HG03135 (cell line): ENCODE measurements around the gene ARHGEF4.

Source experiments
- ATAC-seq: cut with Tn5 transposase; IDR thresholded peaks from one replicate; pipeline ENCODE4 v1.9.1; 2021; ENCODE audit warnings: mild to moderate bottlenecking, moderate library complexity; ENCODE audit not compliant: unreplicated experiment

Gene ARHGEF4

GRCh38 chr2:131046028-131046917 is 209.6 kb downstream of the ARHGEF4 start:
- no peak for ATAC-seq

GRCh38 chr2:131046918-131047652 is 210.4 kb downstream of the ARHGEF4 start:
- no peak for ATAC-seq

GRCh38 chr2:131047920-131048560 is 211.3 kb downstream of the ARHGEF4 start:
- no peak for ATAC-seq

- ATAC-seq = no peak
Measured at GRCh38 chr2:131048641-131049040, 211.9 kb downstream of the ARHGEF4 start.

GRCh38 chr2:131049150-131049718 is 212.5 kb downstream of the ARHGEF4 start:
- no peak for ATAC-seq

GRCh38 chr2:131050896-131051295 is 214.2 kb downstream of the ARHGEF4 start:
- ATAC-seq = no peak

- ATAC-seq = no peak
Measured at GRCh38 chr2:131052741-131053263, 216.1 kb downstream of the ARHGEF4 start.

GRCh38 chr2:131054488-131054887 is 217.8 kb downstream of the ARHGEF4 start:
- no peak for ATAC-seq

GRCh38 chr2:131055169-131056065 is 218.7 kb downstream of the ARHGEF4 start:
- ATAC-seq = no peak

GRCh38 chr2:131056204-131056931 is 219.7 kb downstream of the ARHGEF4 start:
- no peak for ATAC-seq

- ATAC-seq = no peak
Measured at GRCh38 chr2:131056932-131057287, 220.2 kb downstream of the ARHGEF4 start.

- ATAC-seq = no peak
Measured at GRCh38 chr2:131058214-131058843, 221.6 kb downstream of the ARHGEF4 start.

- no peak for ATAC-seq
Measured at GRCh38 chr2:131058920-131059319, 222.2 kb downstream of the ARHGEF4 start.

GRCh38 chr2:131063501-131064283 is 227.0 kb downstream of the ARHGEF4 start:
- ATAC-seq = no peak

- ATAC-seq = no peak
Measured at GRCh38 chr2:131064589-131065512, 228.1 kb downstream of the ARHGEF4 start.

GRCh38 chr2:131067465-131068125 is 230.9 kb downstream of the ARHGEF4 start:
- no peak for ATAC-seq
